Chondrocyte (in vitro differentiated cells): ENCODE data around the gene KMT2A. TPM values are rescaled to one million over a fixed set of nuclear protein-coding genes. Genes with fewer than 3 reads are reported as not detected.

Experiments
- DNase-seq: peaks from one replicate; pipeline ENCODE4 v3.0.0; 2021; ENCODE audit warnings: mixed read lengths, low spot score
- H3K27ac Mint-ChIP-seq: one replicate; pipeline ENCODE4 v1.8.0; 2021; ENCODE audit warnings: mild to moderate bottlenecking, moderate library complexity, mixed read lengths; ENCODE audit not compliant: unreplicated experiment
- H3K27me3 Mint-ChIP-seq: 2 replicates; pipeline ENCODE4 v1.8.0; 2021; ENCODE audit warnings: low read depth, mixed read lengths
- H3K36me3 Mint-ChIP-seq: 2 replicates; pipeline ENCODE4 v1.8.0; 2021; ENCODE audit warnings: low read depth, mixed read lengths
- H3K4me1 Mint-ChIP-seq: 2 replicates; pipeline ENCODE4 v1.8.0; 2021; ENCODE audit warnings: low read depth, mild to moderate bottlenecking, mixed read lengths
- H3K4me3 Mint-ChIP-seq: one replicate; pipeline ENCODE4 v1.8.0; 2021; ENCODE audit warnings: mild to moderate bottlenecking, moderate library complexity, mixed read lengths; ENCODE audit not compliant: unreplicated experiment
- H3K9me3 Mint-ChIP-seq: 2 replicates; pipeline ENCODE4 v1.8.0; 2021; ENCODE audit warnings: low read depth, mixed read lengths
- CTCF ChIP-seq: fragments of 200-600 bp; sonication (generic); IDR thresholded peaks from 2 replicates; pipeline ENCODE4 v1.5.0; 2021; ENCODE audit warnings: antibody characterized with exemption, mild to moderate bottlenecking, moderate library complexity
- total RNA-seq: library from RNA; stranded (reverse); gene quantifications from 3 replicates; pipeline ENCODE4 v1.2.1, GENCODE V29; 2021

Gene KMT2A
- total RNA-seq, 1 donor from 2014 or later, result 40.3 TPM

DNA sequence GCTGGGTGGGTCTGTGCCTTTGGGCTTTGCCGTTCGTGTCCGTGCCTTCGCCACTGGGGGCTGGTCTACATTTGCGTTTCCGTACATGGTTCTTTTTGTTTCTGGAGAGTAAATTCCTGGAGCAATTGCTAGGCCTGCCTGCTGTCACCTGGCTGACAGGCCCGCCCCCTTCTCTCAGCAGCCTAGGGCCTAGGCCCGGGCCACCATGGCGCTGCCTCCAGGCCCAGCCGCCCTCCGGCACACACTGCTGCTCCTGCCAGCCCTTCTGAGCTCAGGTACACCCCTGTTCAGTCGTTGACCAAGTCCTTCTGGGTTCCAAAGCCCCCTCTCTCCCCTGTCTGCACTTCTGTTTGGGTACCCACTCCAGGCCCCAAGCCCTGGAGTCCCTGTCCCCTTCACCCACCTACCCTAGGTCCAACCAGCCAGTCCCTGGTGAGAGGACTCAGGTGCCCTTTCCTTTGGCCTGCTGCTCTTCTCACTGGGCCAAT is 95.3 kb downstream of the KMT2A start:
- Mint-ChIP-seq H3K27me3 (no peaks in the 10 kb centered on the region), H3K9me3 (no peaks in the 10 kb centered on the region), H3K4me1 (peaks cover 24% of the 10 kb centered on the region), H3K27ac (peak overlapping the region; percentile 42), H3K4me3 (peak overlapping the region; percentile 92), H3K36me3 (peaks cover 2% of the 10 kb centered on the region)
- no peak for TF ChIP-seq CTCF
- DNase-seq, result no peak

- Mint-ChIP-seq H3K4me3 (peak overlapping the region; percentile 92), H3K9me3 (no peaks in the 10 kb centered on the region), H3K4me1 (peaks cover 24% of the 10 kb centered on the region), H3K36me3 (peaks cover 2% of the 10 kb centered on the region), H3K27ac (peak overlapping the region; percentile 17), H3K27me3 (no peaks in the 10 kb centered on the region)
- DNase-seq, result no peak
- TF ChIP-seq CTCF, result no peak
Measured at GRCh38 chr11:118532091-118532490, 95.8 kb downstream of the KMT2A start.

DNA sequence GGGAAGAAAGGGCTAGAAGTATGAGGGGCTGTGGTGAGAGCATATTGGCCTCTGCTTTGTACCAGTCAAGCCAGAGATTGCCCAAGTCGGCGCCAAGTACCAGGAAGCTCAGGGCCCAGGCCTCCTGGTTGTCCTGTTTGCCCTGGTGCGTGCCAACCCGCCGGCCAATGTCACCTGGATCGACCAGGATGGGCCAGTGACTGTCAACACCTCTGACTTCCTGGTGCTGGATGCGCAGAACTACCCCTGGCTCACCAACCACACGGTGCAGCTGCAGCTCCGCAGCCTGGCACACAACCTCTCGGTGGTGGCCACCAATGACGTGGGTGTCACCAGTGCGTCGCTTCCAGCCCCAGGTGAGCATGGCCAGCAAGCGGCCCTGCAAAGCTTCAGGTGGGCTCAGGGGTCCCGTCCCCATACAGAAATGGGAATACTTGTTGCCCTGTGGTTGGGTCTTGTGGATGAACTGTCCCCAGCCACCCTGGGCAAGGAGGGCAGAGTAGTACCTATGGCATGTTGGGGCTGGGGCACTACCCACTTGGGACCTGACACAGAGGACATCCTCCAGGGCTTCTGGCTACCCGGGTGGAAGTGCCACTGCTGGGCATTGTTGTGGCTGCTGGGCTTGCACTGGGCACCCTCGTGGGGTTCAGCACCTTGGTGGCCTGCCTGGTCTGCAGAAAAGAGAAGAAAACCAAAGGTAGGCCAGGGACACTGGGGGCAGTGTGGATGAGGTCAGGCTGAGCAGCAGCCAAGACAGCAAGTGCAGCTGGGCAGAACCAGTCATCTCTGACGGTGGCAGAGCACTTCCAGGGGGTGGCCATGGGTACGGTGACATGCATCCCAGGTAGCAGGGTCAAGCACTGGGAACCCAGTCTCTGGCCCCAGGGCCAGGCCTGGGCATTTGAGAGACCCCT is 96.8 kb downstream of the KMT2A start:
- Mint-ChIP-seq H3K4me3 (no peak overlapping the region), H3K4me1 (peaks cover 27% of the 10 kb centered on the region), H3K36me3 (no peaks in the 10 kb centered on the region), H3K27ac (no peak overlapping the region), H3K27me3 (no peaks in the 10 kb centered on the region), H3K9me3 (no peaks in the 10 kb centered on the region)
- TF ChIP-seq CTCF, result no peak
- DNase-seq, result no peak

DNA sequence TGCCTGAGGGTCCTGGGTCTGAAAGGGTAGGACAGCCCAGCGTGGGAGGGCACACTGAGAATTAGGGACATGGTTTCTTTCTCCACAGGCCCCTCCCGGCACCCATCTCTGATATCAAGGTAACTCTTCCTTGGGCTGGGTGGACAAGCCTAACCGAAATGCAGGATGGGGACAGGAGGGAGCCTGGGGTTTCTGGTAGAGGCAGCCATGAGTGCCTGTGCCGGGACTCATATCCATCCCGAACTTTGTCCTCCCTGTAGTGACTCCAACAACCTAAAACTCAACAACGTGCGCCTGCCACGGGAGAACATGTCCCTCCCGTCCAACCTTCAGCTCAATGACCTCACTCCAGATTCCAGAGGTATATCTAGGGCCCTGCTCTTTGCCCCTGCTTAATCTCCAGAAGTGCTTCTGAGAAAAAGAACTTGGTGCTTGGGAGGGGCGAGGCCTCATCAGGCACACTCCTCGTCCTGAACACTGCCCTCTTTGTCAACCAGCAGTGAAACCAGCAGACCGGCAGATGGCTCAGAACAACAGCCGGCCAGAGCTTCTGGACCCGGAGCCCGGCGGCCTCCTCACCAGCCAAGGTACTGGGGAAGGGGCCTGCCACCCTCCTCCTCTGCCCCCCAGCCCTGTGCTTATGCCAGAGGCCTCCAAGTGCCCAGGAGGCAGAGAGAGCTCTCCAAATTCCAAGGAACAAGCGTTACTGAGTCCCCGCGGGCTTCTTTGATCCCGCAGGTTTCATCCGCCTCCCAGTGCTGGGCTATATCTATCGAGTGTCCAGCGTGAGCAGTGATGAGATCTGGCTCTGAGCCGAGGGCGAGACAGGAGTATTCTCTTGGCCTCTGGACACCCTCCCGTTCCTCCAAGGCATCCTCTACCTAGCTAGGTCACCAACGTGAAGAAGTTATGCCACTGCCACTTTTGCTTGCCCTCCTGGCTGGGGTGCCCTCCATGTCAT is 97.8 kb downstream of the KMT2A start:
- TF ChIP-seq CTCF, result no peak

DNA sequence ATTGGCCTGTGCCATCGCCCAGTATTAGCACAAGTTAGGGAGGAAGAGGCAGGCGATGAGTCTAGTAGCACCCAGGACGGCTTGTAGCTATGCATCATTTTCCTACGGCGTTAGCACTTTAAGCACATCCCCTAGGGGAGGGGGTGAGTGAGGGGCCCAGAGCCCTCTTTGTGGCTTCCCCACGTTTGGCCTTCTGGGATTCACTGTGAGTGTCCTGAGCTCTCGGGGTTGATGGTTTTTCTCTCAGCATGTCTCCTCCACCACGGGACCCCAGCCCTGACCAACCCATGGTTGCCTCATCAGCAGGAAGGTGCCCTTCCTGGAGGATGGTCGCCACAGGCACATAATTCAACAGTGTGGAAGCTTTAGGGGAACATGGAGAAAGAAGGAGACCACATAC is 99.0 kb downstream of the KMT2A start:
- H3K4me3 Mint-ChIP-seq, result no peak overlapping the region
- H3K4me1 Mint-ChIP-seq, result peaks cover 16% of the 10 kb centered on the region
- no peaks in the 10 kb centered on the region for H3K27me3 Mint-ChIP-seq
- no peak overlapping the region for H3K27ac Mint-ChIP-seq
- DNase-seq, result no peak
- TF ChIP-seq CTCF, result no peak
- peaks cover 2% of the 10 kb centered on the region for H3K9me3 Mint-ChIP-seq
- H3K36me3 Mint-ChIP-seq, result peaks cover 3% of the 10 kb centered on the region

More for the DNA sequence above, 97.8 kb downstream of the KMT2A start:
- H3K27ac Mint-ChIP-seq, result no peak overlapping the region
- H3K4me1 Mint-ChIP-seq, result peaks cover 28% of the 10 kb centered on the region
- H3K4me3 Mint-ChIP-seq, result no peak overlapping the region
- no peak for DNase-seq
- peaks cover 1% of the 10 kb centered on the region for H3K36me3 Mint-ChIP-seq
- H3K27me3 Mint-ChIP-seq, result no peaks in the 10 kb centered on the region
- peaks cover 2% of the 10 kb centered on the region for H3K9me3 Mint-ChIP-seq
